22Rv1 (cell line): ENCODE measurements around the gene GLT8D1.

Experiments used
- CTCF ChIP-seq: fragments of 450-650 bp; IDR thresholded peaks from 2 replicates; pipeline ENCODE4 v1.5.1; 2017; ENCODE audit warnings: mild to moderate bottlenecking
- ZFX ChIP-seq: fragments of 450-650 bp; IDR thresholded peaks from 2 replicates; pipeline ENCODE4 v1.6.1; 2017; ENCODE audit warnings: antibody characterized with exemption, borderline replicate concordance

GRCh38 chr3:52694528-52695189, 10.9 kb downstream of the GLT8D1 start:
- TF ChIP-seq CTCF: no peak
- no peak for TF ChIP-seq ZFX
